ENCODE data around the gene ZNF835. TPM values are rescaled to one million over a fixed set of nuclear protein-coding genes. Genes with fewer than 3 reads are reported as not detected.

ZNF835 gene
- total RNA-seq = under 0.01 TPM in 2 replicates

GRCh38 chr19:56671613-56671994 lies at the start of gene ZNF835:
ZNF835 (minus strand) TSS chr19:56671757; CDS start chr19:56665198, 6,559 bp downstream.

GRCh38 chr19:56642711-56643459 lies 28.7 kb downstream of the ZNF835 start, which contains the start of gene SMIM17:
SMIM17 (plus strand) TSS chr19:56643159; CDS start chr19:56645668, 2,509 bp downstream.

Other genes starting within 250 kb of the ZNF835 start
- 1.1 and 2.6 TPM in 2 replicates for gene ZNF667, start 194.4 kb downstream of the ZNF835 start, total RNA-seq
- 1.7 and 1.8 TPM in 2 replicates for gene ZNF471, start 163.9 kb downstream of the ZNF835 start, total RNA-seq
- gene ZFP28, start 132.8 kb downstream of the ZNF835 start, total RNA-seq = 6.6 and 8.2 TPM in 2 replicates
- 2.4 and 2.9 TPM in 2 replicates for gene ZNF470, start 104.3 kb downstream of the ZNF835 start, total RNA-seq
- 8.1 and 11.5 TPM in 2 replicates for gene ZNF71, start 76.5 kb downstream of the ZNF835 start, total RNA-seq
- gene SMIM17, start 28.6 kb downstream of the ZNF835 start, total RNA-seq = not detected in 2 replicates
- 0.14 and 0.44 TPM in 2 replicates for gene PEG3, start 169.0 kb upstream of the ZNF835 start, total RNA-seq
- gene ZIM2, start 169.0 kb upstream of the ZNF835 start, total RNA-seq = not detected in 2 replicates